Fibroblast of lung (primary cell): ENCODE results near the gene TMEM51.

Experiments
- EZH2 ChIP-seq: IDR thresholded peaks from 2 replicates; pipeline ENCODE4 v1.5.1; 2012; ENCODE audit warnings: low read length, control low read depth, mild to moderate bottlenecking; ENCODE audit errors: missing control alignments
- TF ChIP-seq, protein P1 (sequence below), 2 donors: IDR thresholded peaks in 1 of 2; conservative IDR thresholded peaks in 1 of 2; 1 replicate in 1 of 2; 2 replicates in 1 of 2; pipeline ENCODE4 v1.5.1; 2011 to 2012; ENCODE audit warnings: low read length in 2 of 2, control low read depth in 1 of 2, inconsistent platforms in 1 of 2, low read depth in 1 of 2, mild to moderate bottlenecking in 1 of 2

DNA sequence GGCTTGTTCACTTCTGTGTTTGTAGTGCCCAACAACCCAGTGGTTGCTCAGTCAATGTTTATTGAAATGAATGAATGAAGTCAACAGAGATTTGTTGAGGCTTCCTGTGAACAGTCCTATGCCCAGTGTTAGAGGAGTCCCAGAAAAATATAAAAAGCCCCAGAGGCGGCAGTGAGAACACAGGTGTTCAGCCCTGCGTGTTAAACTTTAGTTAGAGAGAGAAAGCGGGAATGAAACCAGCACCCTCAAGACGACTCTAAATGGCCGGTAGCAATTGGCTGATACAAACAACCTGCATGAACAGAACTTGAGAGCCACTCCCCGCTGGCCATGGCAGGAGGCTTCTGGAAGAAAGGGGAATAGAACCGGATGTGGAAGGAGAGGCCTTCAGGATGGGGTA is 22.6 kb downstream of the TMEM51 start:
- TF ChIP-seq, protein P1, sequence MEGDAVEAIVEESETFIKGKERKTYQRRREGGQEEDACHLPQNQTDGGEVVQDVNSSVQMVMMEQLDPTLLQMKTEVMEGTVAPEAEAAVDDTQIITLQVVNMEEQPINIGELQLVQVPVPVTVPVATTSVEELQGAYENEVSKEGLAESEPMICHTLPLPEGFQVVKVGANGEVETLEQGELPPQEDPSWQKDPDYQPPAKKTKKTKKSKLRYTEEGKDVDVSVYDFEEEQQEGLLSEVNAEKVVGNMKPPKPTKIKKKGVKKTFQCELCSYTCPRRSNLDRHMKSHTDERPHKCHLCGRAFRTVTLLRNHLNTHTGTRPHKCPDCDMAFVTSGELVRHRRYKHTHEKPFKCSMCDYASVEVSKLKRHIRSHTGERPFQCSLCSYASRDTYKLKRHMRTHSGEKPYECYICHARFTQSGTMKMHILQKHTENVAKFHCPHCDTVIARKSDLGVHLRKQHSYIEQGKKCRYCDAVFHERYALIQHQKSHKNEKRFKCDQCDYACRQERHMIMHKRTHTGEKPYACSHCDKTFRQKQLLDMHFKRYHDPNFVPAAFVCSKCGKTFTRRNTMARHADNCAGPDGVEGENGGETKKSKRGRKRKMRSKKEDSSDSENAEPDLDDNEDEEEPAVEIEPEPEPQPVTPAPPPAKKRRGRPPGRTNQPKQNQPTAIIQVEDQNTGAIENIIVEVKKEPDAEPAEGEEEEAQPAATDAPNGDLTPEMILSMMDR (conservative IDR thresholded peaks at IDR 0.05 in 1 of 2, IDR thresholded peaks at IDR 0.05 in 1 of 2; ENCODE audit: low read depth in 1 of 2, low read length in 2 of 2) = no peak
- TF ChIP-seq EZH2 = no peak
